Stimulated activated CD8-positive, alpha-beta memory T cell treated with anti-CD3 and anti-CD28 coated beads, Interleukin-7, amount 100 ng/mL, for 4 hours (primary cell): Measurements from ENCODE around the gene RHBDD1.
A peak's percentile ranks its signal among the peaks of the same experiment; 100 is the strongest.

Source experiments
- DNase-seq, 2 donors: peaks; one replicate each; pipeline ENCODE4 v3.0.0-alpha.2; 2020; ENCODE audit warnings: low read depth in 2 of 2

RHBDD1 gene

GRCh38 chr2:226835796-226836547 is at the start of gene RHBDD1:
RHBDD1 (plus strand) TSS chr2:226836054; CDS start chr2:226864694, 28,640 bp downstream.
- DNase-seq: peak; percentile 90 to 93

GRCh38 chr2:226788064-226788463 is 47.8 kb upstream of the RHBDD1 start:
- DNase-seq: no peak

GRCh38 chr2:226788881-226789490 is 46.9 kb upstream of the RHBDD1 start:
- DNase-seq: no peak

GRCh38 chr2:226790011-226790410 is 45.8 kb upstream of the RHBDD1 start:
- DNase-seq: no peak

DNA sequence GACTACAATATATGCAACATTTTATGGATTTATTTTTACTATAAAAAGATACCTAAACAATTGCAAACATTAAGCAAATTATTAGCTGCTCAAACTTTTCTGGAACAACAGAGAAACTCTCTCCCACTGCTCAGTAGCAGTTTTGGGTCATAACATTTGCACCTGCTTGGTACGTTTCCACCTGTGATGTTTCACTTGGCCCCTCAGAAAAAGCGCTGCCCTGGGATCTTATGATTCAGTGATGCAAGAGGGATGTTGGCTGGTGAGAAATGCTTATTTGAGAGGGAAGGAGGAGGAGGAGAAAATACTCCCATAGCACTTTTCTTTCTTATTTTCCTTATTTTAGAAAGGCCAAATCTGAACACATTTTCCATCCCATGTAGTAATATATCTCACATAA is 45.4 kb upstream of the RHBDD1 start:
- no peak for DNase-seq

DNA sequence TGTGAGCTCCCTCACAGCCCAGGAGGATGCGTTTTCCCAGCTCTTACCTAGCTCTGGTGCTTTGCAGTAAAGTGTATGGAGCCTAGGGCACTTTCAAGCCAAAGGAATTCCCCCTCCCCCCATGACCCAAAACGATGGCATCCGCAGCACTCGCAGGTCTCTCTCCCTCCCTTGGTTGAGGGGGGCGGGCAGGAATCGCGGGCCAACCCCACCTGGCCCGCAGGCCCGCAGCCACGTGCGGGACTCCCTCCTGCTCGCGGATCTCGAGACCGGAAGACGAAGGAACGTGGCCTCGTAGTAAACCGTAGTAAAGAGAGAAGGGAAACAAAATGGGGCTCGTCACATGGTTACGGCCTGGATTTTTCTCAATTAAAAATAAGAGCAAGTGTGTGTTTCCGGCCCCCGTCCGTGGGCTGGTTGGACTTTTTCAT is 44.8 kb upstream of the RHBDD1 start:
- peak in 1 of 2 donors; percentile 42 for DNase-seq

- peak; percentile 80 to 92 for DNase-seq
These were observed 44.3 kb upstream of the RHBDD1 start for GRCh38 chr2:226791487-226792081.

DNA sequence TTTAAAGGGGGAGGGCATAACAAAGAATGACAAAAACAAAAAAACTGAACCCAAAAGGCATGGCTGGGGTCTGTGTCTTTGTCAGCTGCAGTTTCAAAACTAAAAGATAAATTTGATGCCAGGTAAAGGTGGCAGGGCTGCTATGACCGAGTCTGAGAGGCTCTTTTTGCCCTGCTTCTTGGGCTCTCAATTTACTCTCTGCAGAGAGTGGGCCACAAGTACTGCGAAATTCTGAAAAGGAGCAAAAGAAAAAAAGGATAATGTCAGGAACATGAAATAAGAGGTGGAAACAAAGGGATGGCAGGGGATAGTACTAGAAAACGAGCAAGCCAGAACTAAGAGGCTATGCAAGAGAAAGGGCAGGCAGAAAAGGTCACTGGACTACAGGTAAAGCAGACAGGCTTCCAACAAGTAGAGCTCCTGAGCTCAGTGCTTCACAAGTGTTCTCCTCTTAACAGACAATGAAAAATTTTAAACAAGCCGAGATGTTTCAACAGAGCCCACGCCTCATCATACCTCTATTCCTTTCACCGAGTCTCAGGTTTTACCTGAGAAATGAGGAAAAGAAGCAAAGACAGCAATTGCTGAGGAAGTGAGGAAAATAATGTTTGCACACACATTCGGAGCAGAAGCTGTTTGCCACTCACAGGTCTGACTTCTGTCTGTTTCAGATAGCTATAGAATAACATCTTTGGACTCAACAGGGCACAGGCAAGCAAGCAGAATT is 43.5 kb upstream of the RHBDD1 start:
- no peak for DNase-seq

DNA sequence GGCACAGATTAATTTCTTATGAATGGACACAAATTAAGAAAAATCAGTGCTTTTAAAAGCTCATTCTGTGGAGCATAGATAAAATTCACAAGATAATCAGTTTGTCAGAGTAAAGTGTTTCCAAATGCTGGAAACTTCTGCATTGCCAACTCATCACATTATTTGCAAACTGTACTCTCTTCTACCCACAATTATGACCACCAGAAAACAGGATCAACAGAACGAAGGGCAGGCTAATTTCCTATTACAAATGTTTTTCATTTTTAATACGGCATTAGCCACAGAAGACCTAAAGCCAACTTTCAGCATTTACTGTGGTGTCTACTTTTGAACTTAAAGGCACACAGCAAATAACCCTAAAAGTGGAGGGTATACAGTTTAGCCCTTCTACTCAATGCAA is 42.2 kb upstream of the RHBDD1 start:
- no peak for DNase-seq

- DNase-seq: no peak
These were observed 41.6 kb upstream of the RHBDD1 start for GRCh38 chr2:226794196-226794661.

DNA sequence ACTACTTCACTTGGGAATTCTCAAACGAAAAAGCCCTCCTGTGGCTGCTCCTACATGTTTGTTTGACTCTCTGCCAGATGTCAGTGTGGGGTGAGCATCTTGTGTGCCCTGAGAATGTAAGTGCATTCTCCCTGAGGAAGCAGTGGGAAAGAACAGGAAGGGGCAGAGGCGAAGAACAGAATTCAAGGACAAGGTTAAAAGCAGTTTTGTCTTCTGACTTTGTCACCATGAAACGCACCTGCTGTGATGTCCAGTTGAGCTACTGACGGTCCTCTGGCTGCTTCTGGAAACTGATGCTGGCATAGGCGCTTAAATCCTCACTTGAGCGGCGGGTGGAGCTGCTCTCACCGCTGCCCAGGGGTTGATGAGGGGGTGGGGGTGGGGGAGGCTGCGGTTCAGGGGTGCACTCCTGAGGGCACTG is 41.1 kb upstream of the RHBDD1 start:
- no peak for DNase-seq

GRCh38 chr2:226795281-226796011 is 40.4 kb upstream of the RHBDD1 start:
- DNase-seq: no peak

DNA sequence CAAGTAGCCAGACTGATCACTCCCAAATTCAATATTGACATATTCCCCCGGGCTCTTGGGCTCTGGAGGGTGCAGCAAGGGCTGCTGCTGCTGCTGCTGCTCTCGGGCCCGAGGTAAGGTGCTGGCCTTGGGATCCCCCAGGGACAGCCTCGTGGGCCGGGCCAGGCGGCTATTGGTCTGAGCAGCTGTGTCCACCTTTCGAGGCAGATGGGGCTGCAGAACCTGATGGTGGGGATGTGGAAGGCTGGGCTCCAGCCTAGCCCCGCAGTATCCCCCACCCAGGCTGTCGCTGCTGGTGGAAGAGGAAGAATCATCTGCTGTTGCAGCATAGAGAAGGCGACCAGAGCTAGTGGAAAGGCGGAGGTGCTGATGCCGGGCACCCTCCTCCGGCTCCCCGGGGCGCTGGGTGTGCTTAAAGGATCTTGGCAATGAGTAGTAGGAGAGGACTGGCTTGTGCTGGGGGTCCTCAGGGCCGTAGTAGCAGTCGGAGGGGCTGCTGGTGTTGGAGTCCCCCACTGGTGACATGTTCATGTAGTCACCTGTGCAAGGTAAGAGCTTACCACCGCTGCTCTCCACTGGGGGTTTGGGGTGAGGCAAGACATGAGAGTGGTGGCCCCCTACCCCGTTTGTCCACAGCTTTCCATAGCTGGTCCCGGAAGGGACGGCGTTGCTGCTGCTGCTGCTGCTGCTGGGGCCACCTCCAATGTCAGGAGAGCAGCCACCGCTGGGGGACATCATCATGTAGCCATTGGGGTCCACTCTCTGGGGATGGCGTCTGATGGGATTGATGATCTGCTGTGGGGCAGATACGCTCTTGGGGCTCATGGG is 39.6 kb upstream of the RHBDD1 start:
- DNase-seq: no peak

DNA sequence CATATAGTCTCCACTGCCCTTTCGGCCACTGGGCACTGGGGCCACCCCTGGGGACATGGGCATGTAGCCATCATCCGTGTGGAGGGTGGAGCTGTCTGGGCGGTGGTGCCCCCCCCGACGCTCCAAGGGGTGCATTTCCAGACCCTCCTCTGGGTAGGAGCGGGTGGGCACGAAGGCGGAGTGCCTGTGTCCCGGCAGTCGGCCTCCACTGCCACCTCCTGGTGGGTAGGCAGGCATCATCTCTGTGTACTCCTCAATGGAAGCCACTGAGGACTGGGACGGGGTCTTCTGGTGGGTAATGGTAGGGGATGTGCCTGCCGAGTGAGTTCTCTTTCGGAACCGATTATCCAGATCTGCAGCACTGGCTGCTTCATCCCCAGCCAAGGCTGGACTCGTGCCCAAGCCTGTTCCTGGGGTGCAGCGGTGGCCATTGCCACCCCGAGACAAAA is 39.0 kb upstream of the RHBDD1 start:
- no peak for DNase-seq

DNA sequence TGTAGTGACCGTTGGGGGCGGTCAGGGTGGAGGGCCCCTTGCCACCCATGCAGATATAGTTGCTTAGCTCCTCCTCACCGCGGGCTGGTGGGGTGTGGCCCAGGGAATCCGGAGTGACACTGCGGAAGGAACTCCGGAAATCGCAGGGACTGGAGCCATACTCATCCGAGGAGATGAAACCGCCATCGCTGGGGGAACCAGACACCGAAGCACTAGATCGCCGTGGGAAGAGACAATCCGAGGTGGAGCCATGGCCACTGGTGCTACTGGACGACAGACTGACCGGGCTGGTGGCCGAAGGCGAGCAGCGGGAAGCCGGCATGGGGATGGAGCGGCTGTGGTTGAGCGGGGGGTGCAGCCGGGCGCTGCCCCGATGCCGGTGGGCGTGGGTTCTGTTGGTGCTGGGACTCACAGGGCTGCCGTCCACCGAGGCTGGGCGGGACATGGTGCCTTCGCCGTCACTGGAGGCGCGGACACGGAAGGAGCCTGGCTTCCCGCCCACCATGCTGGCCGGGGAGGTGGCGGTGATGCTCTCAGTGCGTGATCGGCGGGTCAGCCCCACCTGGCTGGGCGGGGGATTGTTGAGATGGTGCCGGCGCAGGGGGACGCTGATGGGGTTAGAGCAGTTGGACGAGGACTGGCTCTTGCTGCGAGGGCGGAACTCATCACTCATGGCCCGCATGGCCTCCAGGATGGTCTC is 38.4 kb upstream of the RHBDD1 start:
- DNase-seq: no peak

GRCh38 chr2:226797989-226798421 is 37.8 kb upstream of the RHBDD1 start:
- DNase-seq: no peak

DNA sequence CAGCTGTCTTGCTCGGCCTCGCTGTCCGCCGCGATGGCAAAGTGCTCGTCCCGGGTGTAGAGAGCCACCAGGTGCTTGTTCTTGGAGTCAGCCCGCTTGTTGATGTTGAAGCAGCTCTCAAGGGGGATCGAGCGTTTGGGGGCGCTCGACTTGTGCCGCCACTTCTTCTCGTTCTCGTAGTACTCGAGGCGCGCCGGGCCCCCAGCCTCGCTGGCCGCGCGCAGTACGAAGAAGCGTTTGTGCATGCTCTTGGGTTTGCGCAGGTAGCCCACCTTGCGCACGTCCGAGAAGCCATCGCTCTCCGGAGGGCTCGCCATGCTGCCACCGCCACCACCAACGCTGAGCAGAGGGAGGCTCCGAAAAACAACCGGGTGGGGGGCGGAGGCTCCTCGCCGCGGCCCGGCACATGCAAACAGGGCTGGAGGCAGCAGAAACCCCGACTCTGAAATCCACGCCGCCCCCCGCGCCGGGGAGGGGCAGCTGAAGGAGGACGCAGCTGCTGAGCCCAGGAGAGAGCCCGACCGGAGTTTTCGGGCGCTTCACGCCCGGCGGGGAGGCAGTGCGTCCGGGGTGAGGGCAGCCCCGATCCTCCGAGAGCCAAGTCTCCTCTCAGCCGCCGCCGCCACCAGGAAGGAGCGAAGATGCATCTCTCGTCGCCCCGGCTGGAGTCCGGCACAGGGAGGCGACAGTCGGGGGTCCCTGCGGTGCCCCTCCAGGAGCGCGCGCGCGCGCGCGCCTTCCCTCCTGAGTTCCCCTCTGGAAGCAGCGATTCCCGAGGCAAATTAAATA is 37.2 kb upstream of the RHBDD1 start:
- peak in 1 of 2 donors; percentile 42 for DNase-seq

GRCh38 chr2:226799211-226799975 is 36.5 kb upstream of the RHBDD1 start, which contains the start of gene IRS1:
IRS1 (minus strand) TSS chr2:226799820; CDS start chr2:226798738, 1,082 bp downstream.
- peak; percentile 23 to 63 for DNase-seq
